IMR-90 (cell line): ENCODE measurements around the gene RASSF7. TPM values are rescaled to one million over a fixed set of nuclear protein-coding genes. Genes with fewer than 3 reads are reported as not detected.

Source experiments
- ATAC-seq: fragments of 200-7000 bp; cut with Tn5 transposase; 2 replicates; pipeline ENCODE4 v1.9.1; 2020; ENCODE audit warnings: low read depth, mild to moderate bottlenecking, moderate library complexity
- BruUV-seq: library from RNA; stranded (reverse); fragments of 400-500 nt; replicated peaks from 2 replicates; lab custom pipeline; 2021; lab: Mats Ljungman, UMichigan
- CTCF ChIA-PET: fragments of 300-600 bp; formaldehyde crosslinking; extraction: SDS; loops from one replicate; lab custom pipeline; 2021; ENCODE audit warnings: antibody characterized with exemption; lab: Yijun Ruan, JAX
- POLR2A ChIA-PET: fragments of 300-600 bp; sonication (Branson Sonifier 250); formaldehyde crosslinking; loops from one replicate; lab custom pipeline; 2022; ENCODE audit warnings: antibody characterized with exemption; ENCODE audit not compliant: unreplicated experiment; lab: Charles Lee
- DNase-seq: peaks from one replicate; pipeline ENCODE4 v3.0.0; 2013
- H2AFZ ChIP-seq: replicated peaks from 2 replicates; pipeline ENCODE3; 2013; ENCODE audit warnings: low read length, mild to moderate bottlenecking; ENCODE audit not compliant: poor library complexity
- H2AK5ac ChIP-seq: 2 replicates; pipeline ENCODE4 v1.6.1; 2013; ENCODE audit warnings: low read depth, low read length, inconsistent platforms
- H2AK9ac ChIP-seq: replicated peaks from 2 replicates; pipeline ENCODE3; 2013; ENCODE audit warnings: mild to moderate bottlenecking, low read depth, low read length, moderate library complexity; ENCODE audit not compliant: poor library complexity
- H2BK120ac ChIP-seq: 2 replicates; pipeline ENCODE4 v1.6.1; 2013; ENCODE audit warnings: low read depth, low read length, inconsistent platforms
- H2BK15ac ChIP-seq: 3 replicates; pipeline ENCODE4 v1.6.1; 2013; ENCODE audit warnings: low read depth, low read length, inconsistent platforms
- H2BK20ac ChIP-seq: 2 replicates; pipeline ENCODE4 v1.6.1; 2013; ENCODE audit warnings: low read depth, mild to moderate bottlenecking, inconsistent platforms, low read length, moderate library complexity
- H2BK5ac ChIP-seq: 2 replicates; pipeline ENCODE4 v1.6.1; 2013; ENCODE audit warnings: mild to moderate bottlenecking, low read depth, low read length, inconsistent platforms; ENCODE audit not compliant: poor library complexity, severe bottlenecking
- H3K14ac ChIP-seq: replicated peaks from 2 replicates; pipeline ENCODE4 v1.6.1; 2013; ENCODE audit warnings: low read depth, low read length, inconsistent platforms
- H3K18ac ChIP-seq: 2 replicates; pipeline ENCODE4 v1.6.1; 2013; ENCODE audit warnings: low read depth, low read length, control low read depth
- H3K23ac ChIP-seq: 2 replicates; pipeline ENCODE4 v1.6.1; 2013; ENCODE audit warnings: low read depth, low read length, inconsistent platforms
- H3K27ac ChIP-seq: 2 replicates; pipeline ENCODE4 v1.5.1; 2013; ENCODE audit warnings: mild to moderate bottlenecking, control low read depth, low read length; ENCODE audit not compliant: insufficient read depth
- H3K27me3 ChIP-seq: 2 replicates; pipeline ENCODE4 v1.6.1; 2013; ENCODE audit warnings: low read length; ENCODE audit not compliant: control insufficient read depth, insufficient read depth
- H3K36me3 ChIP-seq: 2 replicates; pipeline ENCODE4 v1.6.1; 2013; ENCODE audit warnings: low read length, mixed read lengths; ENCODE audit not compliant: control insufficient read depth, insufficient read depth
- H3K4ac ChIP-seq: 2 replicates; pipeline ENCODE4 v1.6.1; 2013; ENCODE audit warnings: low read depth, low read length, inconsistent platforms
- H3K4me1 ChIP-seq: 2 replicates; pipeline ENCODE4 v1.6.1; 2013; ENCODE audit warnings: low read length, mixed read lengths; ENCODE audit not compliant: control insufficient read depth, insufficient read depth
- H3K4me2 ChIP-seq: 2 replicates; pipeline ENCODE4 v1.6.1; 2013; ENCODE audit warnings: low read depth, mild to moderate bottlenecking, control low read depth, low read length, moderate library complexity
- H3K4me3 ChIP-seq: 2 replicates; pipeline ENCODE4 v1.5.1; 2013; ENCODE audit warnings: low read depth, mild to moderate bottlenecking, control low read depth, low read length, moderate library complexity; ENCODE audit not compliant: insufficient read depth
- H3K56ac ChIP-seq: 2 replicates; pipeline ENCODE4 v1.6.1; 2013; ENCODE audit warnings: low read length, inconsistent platforms; ENCODE audit not compliant: insufficient read depth; ENCODE audit errors: extremely low read depth
- H3K79me1 ChIP-seq, 2 experiments: 2 replicates each; pipeline ENCODE4 v1.6.1; 2013; ENCODE audit warnings: low read length in 2 of 2, inconsistent platforms in 1 of 2, low read depth in 1 of 2
- H3K9ac ChIP-seq: 2 replicates; pipeline ENCODE4 v1.6.1; 2013; ENCODE audit warnings: low read depth, low read length, control low read depth
- H3K9me1 ChIP-seq: 2 replicates; pipeline ENCODE4 v1.6.1; 2013; ENCODE audit warnings: low read length, inconsistent platforms; ENCODE audit not compliant: insufficient read depth
- H3K9me3 ChIP-seq: 2 replicates; pipeline ENCODE4 v1.6.1; 2013; ENCODE audit warnings: low read length; ENCODE audit not compliant: control insufficient read depth, insufficient read depth
- H4K20me1 ChIP-seq: 2 replicates; pipeline ENCODE4 v1.6.1; 2013; ENCODE audit warnings: low read length, inconsistent platforms; ENCODE audit not compliant: insufficient read depth
- H4K5ac ChIP-seq: 2 replicates; pipeline ENCODE4 v1.6.1; 2013; ENCODE audit warnings: mild to moderate bottlenecking, low read depth, low read length, control low read depth
- H4K8ac ChIP-seq, 2 experiments: 2 replicates each; pipeline ENCODE4 v1.6.1; 2013; ENCODE audit warnings: low read depth in 2 of 2, low read length in 2 of 2, control low read depth in 1 of 2, inconsistent platforms in 1 of 2
- H4K91ac ChIP-seq: 2 replicates; pipeline ENCODE4 v1.6.1; 2013; ENCODE audit warnings: low read depth, low read length, inconsistent platforms; ENCODE audit not compliant: insufficient read depth
- MAFK ChIP-seq: IDR thresholded peaks from 2 replicates; pipeline ENCODE4 v1.6.1; 2012; ENCODE audit warnings: low read depth, low read length, improper control_type of control experiment
- MAZ ChIP-seq: IDR thresholded peaks from 2 replicates; pipeline ENCODE4 v1.6.1; 2012; ENCODE audit warnings: low read depth, mild to moderate bottlenecking, low read length, improper control_type of control experiment, moderate library complexity, borderline replicate concordance
- MXI1 ChIP-seq: IDR thresholded peaks from 2 replicates; pipeline ENCODE4 v1.6.1; 2012; ENCODE audit warnings: low read depth, mild to moderate bottlenecking, low read length, moderate library complexity, borderline replicate concordance
- POLR2A ChIP-seq: IDR thresholded peaks from 2 replicates; pipeline ENCODE4 v1.6.1; 2012; ENCODE audit warnings: mild to moderate bottlenecking, low read depth, low read length
- RAD21 ChIP-seq: IDR thresholded peaks from 2 replicates; pipeline ENCODE4 v1.6.1; 2012; ENCODE audit warnings: low read length, improper control_type of control experiment
- SMC3 ChIP-seq: fragments of 150-350 bp; IDR thresholded peaks from 2 replicates; pipeline ENCODE4 v1.6.1; 2016; ENCODE audit warnings: low read depth, mild to moderate bottlenecking, antibody characterized with exemption, low read length, moderate library complexity
- WGBS, 2 experiments: methylation state at CpG; one replicate each; pipeline versions ENCODE4 v1.1.5 to v1.1.7; 2013; ENCODE audit warnings: missing lambda C conversion rate in 2 of 2; ENCODE audit not compliant: insufficient read length in 1 of 2; ENCODE audit errors: extremely low coverage in 2 of 2; 5-methylcytosine and 5-hydroxymethylcytosine counted together
- dilution Hi-C: fragments of 300-500 bp; cut with HindIII; formaldehyde crosslinking; loops from one replicate; pipeline ENCODE4 v1.14.3; 2018; ENCODE audit warnings: low sequenced_read_pairs; ENCODE audit not compliant: unreplicated experiment
- in situ Hi-C: fragments of 300-500 bp; cut with MboI; formaldehyde crosslinking; loops from 3 replicates; pipeline ENCODE4 v1.14.3; 2019; ENCODE audit warnings: low sequenced_read_pairs, inconsistent platforms, mixed read lengths
- intact Hi-C: fragments of 100-400 bp; cut with micrococcal nuclease; formaldehyde crosslinking; loops from 2 replicates; pipeline ENCODE4 v1.10.0; 2022
- polyA plus RNA-seq, 3 experiments: library from polyadenylated mRNA; depleted of rRNA; stranded (reverse); fragments of >200 nt; gene quantifications; 2 replicates each; pipeline ENCODE4 v1.2.3, GENCODE V29; 2012; ENCODE audit warnings: low replicate concordance in 1 of 3
- total RNA-seq: library from RNA; depleted of rRNA; stranded (reverse); fragments of >200 nt; gene quantifications from 2 replicates; pipeline ENCODE4 v1.2.3, GENCODE V29; 2012
- TF ChIP-seq, protein P1 (sequence below): fragments of 150-350 bp; IDR thresholded peaks from 2 replicates; pipeline ENCODE4 v1.6.1; 2016; ENCODE audit warnings: low read depth, mild to moderate bottlenecking, low read length, moderate library complexity, borderline replicate concordance
- TF ChIP-seq, protein P2 (sequence below): fragments of 150-350 bp; IDR thresholded peaks from 2 replicates; pipeline ENCODE4 v1.6.1; 2017; ENCODE audit warnings: mild to moderate bottlenecking, antibody characterized with exemption, low read length, low read depth

The RASSF7 gene
- total and polyA plus RNA-seq, 2 of the 4 experiments (the other 2 are of a cell fraction): 6.8 to 18.5 TPM

DNA sequence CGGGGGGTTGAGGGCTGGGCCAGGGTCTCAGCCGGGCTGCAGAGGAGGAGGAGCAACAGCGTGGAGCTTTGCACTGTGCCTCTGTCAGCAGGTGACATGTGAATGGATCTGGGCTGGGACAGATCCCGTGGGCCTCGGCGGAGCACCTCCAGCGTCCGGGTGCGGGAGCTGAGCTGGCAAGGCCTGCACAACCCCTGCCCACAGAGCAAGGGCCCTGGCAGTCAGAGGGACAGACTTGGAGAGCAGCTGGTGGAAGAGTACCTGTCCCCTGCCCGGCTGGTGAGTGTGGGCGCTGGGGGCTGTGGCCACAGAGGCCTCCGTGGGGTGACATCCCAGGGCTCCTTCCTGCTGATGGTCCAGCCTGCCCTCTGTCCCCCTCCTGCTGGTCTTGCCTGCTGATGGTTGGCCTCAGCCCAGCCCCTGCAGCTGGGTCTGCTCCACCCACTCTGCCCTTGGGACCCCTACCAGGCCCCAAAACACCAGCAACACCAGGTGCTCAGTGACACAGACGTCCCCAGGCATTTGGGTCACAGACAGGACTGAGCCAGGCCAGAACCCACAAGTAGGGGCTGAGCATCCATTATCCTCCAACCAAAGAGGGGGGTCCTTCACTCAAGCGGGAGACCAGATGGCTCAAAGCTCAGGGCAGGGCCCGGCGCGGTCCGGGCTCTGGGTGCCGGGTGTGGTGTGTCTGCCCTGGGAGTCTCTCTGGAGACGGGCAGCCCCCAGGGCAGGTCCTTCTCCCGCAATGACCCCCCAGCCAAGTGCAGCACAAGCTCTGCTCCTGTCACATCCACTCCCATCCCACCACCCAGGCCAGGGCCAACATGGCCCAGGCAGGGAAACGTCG is 20.0 kb upstream of the RASSF7 start (continued):
- TF ChIP-seq, protein P1, sequence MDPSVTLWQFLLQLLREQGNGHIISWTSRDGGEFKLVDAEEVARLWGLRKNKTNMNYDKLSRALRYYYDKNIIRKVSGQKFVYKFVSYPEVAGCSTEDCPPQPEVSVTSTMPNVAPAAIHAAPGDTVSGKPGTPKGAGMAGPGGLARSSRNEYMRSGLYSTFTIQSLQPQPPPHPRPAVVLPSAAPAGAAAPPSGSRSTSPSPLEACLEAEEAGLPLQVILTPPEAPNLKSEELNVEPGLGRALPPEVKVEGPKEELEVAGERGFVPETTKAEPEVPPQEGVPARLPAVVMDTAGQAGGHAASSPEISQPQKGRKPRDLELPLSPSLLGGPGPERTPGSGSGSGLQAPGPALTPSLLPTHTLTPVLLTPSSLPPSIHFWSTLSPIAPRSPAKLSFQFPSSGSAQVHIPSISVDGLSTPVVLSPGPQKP: no peak

DNA sequence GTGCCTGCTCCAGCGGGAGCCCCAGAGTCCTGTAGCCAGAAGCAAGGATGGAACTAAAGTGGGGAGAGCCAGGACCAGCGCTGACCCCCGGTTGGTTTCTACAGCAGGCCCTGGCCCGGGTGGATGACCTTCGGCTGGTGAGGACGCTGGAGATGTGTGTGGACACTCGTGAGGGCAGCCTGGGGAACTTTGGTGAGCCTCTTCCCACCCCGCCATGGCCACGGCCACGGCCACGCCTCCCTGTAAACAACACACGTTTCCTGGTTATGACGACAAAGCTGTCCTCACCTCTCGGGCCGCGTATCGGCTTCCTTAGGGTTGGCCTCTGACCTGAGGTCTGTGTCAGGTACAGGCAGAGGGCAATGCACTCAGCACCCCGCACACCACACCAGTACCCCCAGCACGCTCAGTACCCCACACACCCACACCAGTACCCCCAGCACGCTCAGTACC is 19.3 kb upstream of the RASSF7 start:
- Histone ChIP-seq H3K9me1 (0 out of 2 replicates have a peak, but pooled peaks cover 3% of the 10 kb centered on the region), H2BK15ac (no peak overlapping the region), H3K36me3 (peaks cover 1% of the 10 kb centered on the region; the same call in 1 of the 2 replicates), H3K27me3 (no peaks in the 10 kb centered on the region), H4K8ac (no peak overlapping the region), H4K5ac (no peak overlapping the region), H2BK120ac (no peak overlapping the region), H3K23ac (no peak overlapping the region), H3K4me1 (peaks cover 10% of the 10 kb centered on the region), H4K20me1 (no peaks in the 10 kb centered on the region), H3K18ac (no peak overlapping the region), H2BK20ac (no peak overlapping the region), H3K56ac (no peak overlapping the region), H3K9me3 (no peaks in the 10 kb centered on the region), H3K14ac (no peak overlapping the region), H2AK5ac (no peak overlapping the region), H3K4me2 (no peak overlapping the region), H3K27ac (no peak overlapping the region), H3K79me1 (peaks cover 0 to 3% of the 10 kb centered on the region in 2 experiments; a peak in 1 of 4 replicates), H3K9ac (no peak overlapping the region), H2AK9ac (no peak overlapping the region), H2AFZ (no peak overlapping the region), H2BK5ac (no peak overlapping the region), H3K4ac (no peak overlapping the region), H3K4me3 (no peak overlapping the region), H4K91ac (no peak overlapping the region)
- intact Hi-C loops (no loop called here), in situ Hi-C loops (no loop called here), dilution Hi-C loops (no loop called here)
- no TSS peak for BruUV-seq
- 91% methylated on average over 6 of the region's 20 CpGs; no CpG with 5 or more reads in 1 of the 2 experiments for WGBS, 2 experiments
- no peak for DNase-seq
- ChIA-PET POLR2A (no interaction called here), CTCF (no interaction called here)
- ATAC-seq: no peak
- TF ChIP-seq SMC3 (no peak), MXI1 (no peak), MAZ (no peak), POLR2A (no peak), RAD21 (no peak), MAFK (no peak)
- TF ChIP-seq, protein P1: no peak
- TF ChIP-seq, protein P2, sequence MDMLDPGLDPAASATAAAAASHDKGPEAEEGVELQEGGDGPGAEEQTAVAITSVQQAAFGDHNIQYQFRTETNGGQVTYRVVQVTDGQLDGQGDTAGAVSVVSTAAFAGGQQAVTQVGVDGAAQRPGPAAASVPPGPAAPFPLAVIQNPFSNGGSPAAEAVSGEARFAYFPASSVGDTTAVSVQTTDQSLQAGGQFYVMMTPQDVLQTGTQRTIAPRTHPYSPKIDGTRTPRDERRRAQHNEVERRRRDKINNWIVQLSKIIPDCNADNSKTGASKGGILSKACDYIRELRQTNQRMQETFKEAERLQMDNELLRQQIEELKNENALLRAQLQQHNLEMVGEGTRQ: no peak
